ENCODE data around the gene CCDC146. TPM values are rescaled to one million over a fixed set of nuclear protein-coding genes. Genes with fewer than 3 reads are reported as not detected.

The CCDC146 gene
- total RNA-seq, 6 donors from 2014 or later: 3.6 to 62.4 (median 18.7) TPM

DNA sequence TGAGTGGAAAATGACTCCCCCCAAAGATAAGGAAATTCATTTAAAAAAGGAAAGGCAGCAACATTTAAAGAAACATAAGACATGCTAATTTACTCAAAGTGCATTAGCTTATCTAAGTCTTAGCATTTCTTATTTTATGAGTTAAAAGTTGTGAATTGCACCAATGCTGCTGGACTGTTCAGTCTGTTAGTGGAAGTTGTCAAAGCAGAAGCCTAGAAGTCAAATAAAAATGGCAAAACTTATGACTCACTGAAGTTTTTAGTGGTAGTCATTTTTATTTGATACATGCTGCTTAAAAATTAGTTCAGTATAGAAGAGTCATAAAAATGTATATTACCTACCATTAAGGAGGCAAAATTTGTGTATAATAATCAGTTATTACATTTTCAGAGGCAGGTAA is 168.0 kb downstream of the CCDC146 start:
- Histone ChIP-seq H3K36me3 (no peaks in the 10 kb centered on the region), H3K27me3 (no peaks in the 10 kb centered on the region), H3K27ac (no peak overlapping the region), H3K4me3 (no peak overlapping the region), H3K4me1 (peaks cover 0 to 8% (median 1%) of the 10 kb centered on the region in 4 donors), H3K9me3 (no peaks in the 10 kb centered on the region)
- ATAC-seq (ENCODE audit: low FRiP score in 2 of 2) (no peak), DNase-seq (no peak)
- no peak for TF ChIP-seq POLR2AphosphoS5 (IDR thresholded peaks at IDR 0.05)
- TF ChIP-seq EP300 (IDR thresholded peaks at IDR 0.05): no peak
- TF ChIP-seq POLR2A (IDR thresholded peaks at IDR 0.05): no peak
- TF ChIP-seq, protein P1, sequence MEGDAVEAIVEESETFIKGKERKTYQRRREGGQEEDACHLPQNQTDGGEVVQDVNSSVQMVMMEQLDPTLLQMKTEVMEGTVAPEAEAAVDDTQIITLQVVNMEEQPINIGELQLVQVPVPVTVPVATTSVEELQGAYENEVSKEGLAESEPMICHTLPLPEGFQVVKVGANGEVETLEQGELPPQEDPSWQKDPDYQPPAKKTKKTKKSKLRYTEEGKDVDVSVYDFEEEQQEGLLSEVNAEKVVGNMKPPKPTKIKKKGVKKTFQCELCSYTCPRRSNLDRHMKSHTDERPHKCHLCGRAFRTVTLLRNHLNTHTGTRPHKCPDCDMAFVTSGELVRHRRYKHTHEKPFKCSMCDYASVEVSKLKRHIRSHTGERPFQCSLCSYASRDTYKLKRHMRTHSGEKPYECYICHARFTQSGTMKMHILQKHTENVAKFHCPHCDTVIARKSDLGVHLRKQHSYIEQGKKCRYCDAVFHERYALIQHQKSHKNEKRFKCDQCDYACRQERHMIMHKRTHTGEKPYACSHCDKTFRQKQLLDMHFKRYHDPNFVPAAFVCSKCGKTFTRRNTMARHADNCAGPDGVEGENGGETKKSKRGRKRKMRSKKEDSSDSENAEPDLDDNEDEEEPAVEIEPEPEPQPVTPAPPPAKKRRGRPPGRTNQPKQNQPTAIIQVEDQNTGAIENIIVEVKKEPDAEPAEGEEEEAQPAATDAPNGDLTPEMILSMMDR (IDR thresholded peaks at IDR 0.05): no peak

DNA sequence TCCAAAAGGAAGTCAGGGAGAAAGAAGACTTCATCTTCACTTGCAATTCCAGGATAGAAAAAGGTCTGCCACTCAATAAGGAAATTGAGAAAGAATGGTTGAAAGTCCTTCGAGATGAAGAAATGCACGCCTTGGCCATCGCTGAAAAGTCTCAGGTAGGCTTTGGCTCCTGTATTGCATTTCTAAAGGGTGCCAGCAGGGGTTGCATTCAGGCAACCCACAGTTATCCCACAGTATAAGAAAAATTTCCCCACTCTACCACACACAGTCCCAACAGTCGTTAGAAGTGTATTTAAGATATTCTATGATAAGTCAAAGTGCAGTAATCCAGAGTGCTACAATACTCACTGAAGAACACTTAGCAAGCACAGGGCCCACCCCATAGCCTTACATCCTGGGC is 170.6 kb downstream of the CCDC146 start:
- peaks cover 0 to 4% (median 0%) of the 10 kb centered on the region in 4 donors for H3K9me3 ChIP-seq
- DNase-seq (no peak), ATAC-seq (ENCODE audit: low FRiP score in 2 of 2) (no peak)
- H3K27ac ChIP-seq: no peak overlapping the region
- no peaks in the 10 kb centered on the region for H3K36me3 ChIP-seq
- TF ChIP-seq POLR2A (IDR thresholded peaks at IDR 0.05): no peak
- TF ChIP-seq, protein P1 (IDR thresholded peaks at IDR 0.05): no peak
- no peak for TF ChIP-seq EP300 (IDR thresholded peaks at IDR 0.05)
- no peak for TF ChIP-seq POLR2AphosphoS5 (IDR thresholded peaks at IDR 0.05)
- no peaks in the 10 kb centered on the region for H3K27me3 ChIP-seq
- WGBS, 2 donors: 72 to 90% methylated on average over 4 of the region's 4 CpGs
- no peak overlapping the region for H3K4me3 ChIP-seq
- peaks cover 0 to 8% (median 1%) of the 10 kb centered on the region in 4 donors for H3K4me1 ChIP-seq

GRCh38 chr7:77295549-77295948 is 173.1 kb downstream of the CCDC146 start:
- WGBS, 2 donors: 93 to 97% methylated on average over 2 of the region's 2 CpGs
- Histone ChIP-seq H3K4me3 (no peak overlapping the region), H3K36me3 (no peaks in the 10 kb centered on the region), H3K27me3 (no peaks in the 10 kb centered on the region), H3K9me3 (peaks cover 0 to 4% (median 0%) of the 10 kb centered on the region in 4 donors), H3K27ac (no peak overlapping the region), H3K4me1 (no peaks in the 10 kb centered on the region)
- ATAC-seq (ENCODE audit: low FRiP score in 2 of 2) (no peak), DNase-seq (no peak)
- TF ChIP-seq, protein P1 (IDR thresholded peaks at IDR 0.05): no peak
- no peak for TF ChIP-seq POLR2AphosphoS5 (IDR thresholded peaks at IDR 0.05)
- no peak for TF ChIP-seq POLR2A (IDR thresholded peaks at IDR 0.05)
- no peak for TF ChIP-seq EP300 (IDR thresholded peaks at IDR 0.05)

- Histone ChIP-seq H3K4me1 (peaks cover 0 to 4% (median 0%) of the 10 kb centered on the region in 4 donors), H3K36me3 (peaks cover 0 to 15% (median 10%) of the 10 kb centered on the region in 4 donors), H3K9me3 (peaks cover 0 to 6% (median 3%) of the 10 kb centered on the region in 4 donors), H3K4me3 (no peak overlapping the region), H3K27me3 (no peaks in the 10 kb centered on the region), H3K27ac (no peak overlapping the region)
- 75 to 83% methylated on average over 16 of the region's 17 CpGs for WGBS, 2 donors
- ATAC-seq (ENCODE audit: low FRiP score in 2 of 2) (no peak), DNase-seq (no peak)
- TF ChIP-seq, protein P1 (IDR thresholded peaks at IDR 0.05): no peak
- no peak for TF ChIP-seq POLR2A (IDR thresholded peaks at IDR 0.05)
- TF ChIP-seq EP300 (IDR thresholded peaks at IDR 0.05): no peak
- TF ChIP-seq POLR2AphosphoS5 (IDR thresholded peaks at IDR 0.05): no peak
Measured at GRCh38 chr7:77306231-77307067, 184.0 kb downstream of the CCDC146 start.

Data from upper lobe of left lung (tissue), 6 donors.